A549 treated with Mapracorat at 1 μM for 4 hours (cell line): ENCODE results near the gene STX17. TPM values are rescaled to one million over a fixed set of nuclear protein-coding genes. Genes with fewer than 3 reads are reported as not detected.

Experiments used
- total RNA-seq: library from RNA; stranded (reverse); fragments of 200-300 nt; extraction: Qiagen RNA extraction; gene quantifications from 5 replicates; pipeline ENCODE4 v1.2.3, GENCODE V29; 2022

STX17 gene
- total RNA-seq: 6.4 to 9.7 TPM (median 8.7 TPM) in 5 replicates

DNA sequence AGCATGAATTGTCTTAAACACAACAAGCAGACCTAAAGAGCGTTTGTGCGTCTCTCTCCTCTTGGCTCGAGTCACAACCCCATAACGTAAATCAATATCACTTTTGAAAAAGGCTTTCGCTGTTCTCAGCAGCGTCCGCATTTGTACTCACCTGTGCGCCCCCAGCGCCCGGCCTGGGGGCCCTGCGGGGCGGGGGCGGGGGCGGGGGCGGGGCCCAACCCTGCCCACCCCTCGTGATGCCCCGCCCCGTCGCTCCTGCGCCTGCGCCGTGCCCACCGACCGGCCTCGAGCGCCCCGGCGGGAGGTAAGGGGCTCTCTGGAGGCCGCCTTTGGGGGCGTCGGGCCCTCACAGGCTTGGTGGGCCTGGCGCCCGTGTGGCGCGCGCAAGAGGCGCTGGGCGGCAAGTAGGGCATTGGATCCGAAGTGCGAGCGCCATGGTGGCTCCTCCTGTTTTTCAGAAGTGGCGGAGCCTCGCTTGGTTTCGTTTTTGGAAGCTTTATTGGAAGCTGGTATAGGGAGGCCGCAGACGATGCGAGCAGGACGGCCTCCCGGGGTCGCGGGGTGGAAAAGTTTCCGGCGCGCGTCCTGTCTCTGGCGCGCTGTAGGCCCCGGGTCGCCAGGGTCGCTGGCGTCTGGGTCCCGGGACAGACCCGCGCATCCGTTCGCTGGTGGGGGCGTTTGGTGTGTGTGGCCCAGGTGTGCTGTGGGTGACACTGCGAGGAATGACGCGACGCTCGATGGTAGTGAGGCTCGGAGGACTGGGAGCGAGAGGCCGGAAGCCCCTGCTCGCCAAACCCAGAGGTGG, at the start of gene STX17:
Gene STX17, plus strand, starts transcription at position 252 of the 805 bp plus-strand sequence. CDS start 8,586 bp downstream, outside the sequence.

Other genes with a start within 250 kb of the STX17 start
- 1.7 to 2.9 TPM (median 2.0 TPM) in 5 replicates for gene NR4A3, start 84.8 kb upstream of the STX17 start, total RNA-seq
- gene ERP44, start 192.3 kb downstream of the STX17 start, total RNA-seq: 14.3 to 15.4 TPM (median 15.1 TPM) in 5 replicates
- 8.3 to 10.2 TPM (median 9.5 TPM) in 5 replicates for gene INVS, start 192.6 kb downstream of the STX17 start, total RNA-seq